HTERT RPE-1 (cell line): ENCODE results near the gene BAG2.

Experiments
- in situ Hi-C: fragments of 300-500 bp; cut with MboI; formaldehyde crosslinking; loops from 4 replicates; pipeline ENCODE4 v1.14.3; 2020; ENCODE audit warnings: low sequenced_read_pairs

The BAG2 gene

GRCh38 chr6:57172136-57173055, at the start of gene BAG2:
Gene BAG2, plus strand, starts transcription at chr6:57172326. Its CDS starts 372 bp downstream, at chr6:57172698.
- in situ Hi-C loops: no loop called here

- in situ Hi-C loops: no loop called here
Observed at GRCh38 chr6:57123111-57123510, 49.0 kb upstream of the BAG2 start.

GRCh38 chr6:57127763-57128162, 44.4 kb upstream of the BAG2 start:
- in situ Hi-C loops: no loop called here

- in situ Hi-C loops: no loop called here
Observed at GRCh38 chr6:57130661-57131177, 41.4 kb upstream of the BAG2 start.

- in situ Hi-C loops: no loop called here
Observed at GRCh38 chr6:57134954-57135353, 37.2 kb upstream of the BAG2 start.

GRCh38 chr6:57135885-57136284, 36.2 kb upstream of the BAG2 start:
- in situ Hi-C loops: no loop called here

- in situ Hi-C loops: no loop called here
Observed at GRCh38 chr6:57137350-57137749, 34.8 kb upstream of the BAG2 start.

GRCh38 chr6:57138026-57138425, 34.1 kb upstream of the BAG2 start:
- in situ Hi-C loops: no loop called here

- in situ Hi-C loops: no loop called here
Observed at GRCh38 chr6:57141451-57142177, 30.5 kb upstream of the BAG2 start.

GRCh38 chr6:57142178-57142525, 30.0 kb upstream of the BAG2 start:
- in situ Hi-C loops: no loop called here

GRCh38 chr6:57143690-57144089, 28.4 kb upstream of the BAG2 start:
- in situ Hi-C loops: no loop called here

GRCh38 chr6:57147401-57147800, 24.7 kb upstream of the BAG2 start:
- in situ Hi-C loops: no loop called here

- in situ Hi-C loops: no loop called here
Observed at GRCh38 chr6:57147955-57148858, 23.9 kb upstream of the BAG2 start.

- in situ Hi-C loops: no loop called here
Observed at GRCh38 chr6:57158658-57159057, 13.5 kb upstream of the BAG2 start.

GRCh38 chr6:57159127-57159526, 13.0 kb upstream of the BAG2 start:
- in situ Hi-C loops: no loop called here

- in situ Hi-C loops: no loop called here
Observed at GRCh38 chr6:57162028-57162427, 10.1 kb upstream of the BAG2 start.

- in situ Hi-C loops: no loop called here
Observed at GRCh38 chr6:57162516-57162915, 9.6 kb upstream of the BAG2 start.

GRCh38 chr6:57163956-57164355, 8.2 kb upstream of the BAG2 start:
- in situ Hi-C loops: no loop called here

- in situ Hi-C loops: no loop called here
Observed at GRCh38 chr6:57165080-57165479, 7.0 kb upstream of the BAG2 start.

GRCh38 chr6:57173056-57173885, 1.1 kb downstream of the BAG2 start:
- in situ Hi-C loops: no loop called here
